GM21529 (cell line): ENCODE results near the gene PPM1E.
"Not testable (repeated sequence)": the region's sequence is repeated elsewhere in the genome, so short reads cannot be mapped to it uniquely, and the experiment has no call there.

Source experiments
- ATAC-seq: cut with Tn5 transposase; IDR thresholded peaks from one replicate; pipeline ENCODE4 v1.9.1; 2021; ENCODE audit not compliant: unreplicated experiment

PPM1E gene

DNA sequence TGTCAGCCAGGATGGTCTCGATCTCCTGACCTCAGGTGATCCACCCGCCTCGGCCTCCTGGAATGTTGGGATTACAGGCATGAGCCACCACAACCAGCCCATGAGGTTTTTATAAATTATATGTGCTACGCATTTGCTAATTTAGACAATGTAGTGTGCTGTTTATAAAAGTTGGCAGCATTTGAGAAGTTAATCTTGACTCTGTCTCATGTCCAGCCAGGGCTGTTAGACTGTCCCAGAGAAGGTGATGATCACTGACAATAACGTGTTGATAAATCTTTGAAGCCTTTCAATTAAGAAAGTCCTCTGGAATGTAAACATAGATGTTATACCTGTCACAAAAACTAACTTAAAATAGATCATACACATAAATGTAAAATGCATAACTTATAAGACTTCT lies 82.0 kb downstream of the PPM1E start:
- no peak for ATAC-seq

DNA sequence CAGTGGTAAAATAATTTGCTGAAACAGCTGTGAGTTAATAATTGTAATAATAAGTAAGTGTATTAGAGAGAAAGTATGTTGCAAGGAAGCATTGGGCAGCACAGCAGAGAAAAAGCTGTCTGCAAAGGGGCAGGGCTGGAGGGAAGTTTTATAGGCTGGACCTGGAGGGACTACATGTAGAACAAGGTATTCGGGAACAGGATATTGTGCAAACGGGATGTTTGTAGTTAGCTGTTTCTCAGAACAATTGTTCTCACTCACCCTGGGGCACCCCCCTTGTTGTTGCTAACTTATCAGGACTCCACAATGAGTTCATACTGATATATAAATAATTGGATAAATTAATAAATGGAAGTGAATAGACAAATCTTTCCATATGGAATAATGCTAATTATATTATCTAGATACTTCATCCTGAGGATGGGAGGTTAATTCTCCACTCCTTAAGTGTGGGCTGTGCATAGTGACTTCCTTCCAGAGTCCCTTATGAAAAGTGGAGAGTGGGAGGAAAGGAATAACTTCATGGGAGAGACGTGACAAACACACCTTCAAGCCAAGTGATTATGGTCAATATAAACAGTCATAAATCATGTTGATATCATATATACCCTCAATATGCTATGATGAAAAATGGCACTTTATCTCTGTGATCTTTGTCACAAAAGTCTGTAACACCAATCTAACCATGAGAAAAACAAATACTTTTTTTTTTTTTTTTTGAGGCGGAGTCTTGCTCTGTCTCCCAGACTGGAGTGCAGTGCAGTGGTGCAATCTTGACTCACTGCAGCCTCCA lies 85.4 kb downstream of the PPM1E start:
- ATAC-seq = no peak

DNA sequence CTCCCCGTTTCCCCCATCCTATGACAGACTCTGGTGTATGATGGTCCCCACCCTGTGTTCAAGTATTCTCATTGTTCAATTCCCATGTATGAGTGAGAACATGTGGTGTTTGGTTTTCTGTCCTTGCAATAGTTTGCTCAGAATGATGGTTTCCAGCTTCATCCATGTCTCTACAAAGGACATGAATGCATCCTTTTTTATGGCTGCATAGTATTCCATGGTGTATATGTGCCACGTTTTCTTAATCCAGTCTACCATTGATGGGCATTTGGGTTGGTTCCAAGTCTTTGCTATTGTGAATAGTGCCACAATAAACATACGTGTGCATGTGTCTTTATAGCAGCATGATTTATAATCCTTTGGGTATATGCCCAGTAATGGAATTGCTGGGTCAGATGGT lies 90.8 kb downstream of the PPM1E start:
- ATAC-seq = not testable (repeated sequence)

DNA sequence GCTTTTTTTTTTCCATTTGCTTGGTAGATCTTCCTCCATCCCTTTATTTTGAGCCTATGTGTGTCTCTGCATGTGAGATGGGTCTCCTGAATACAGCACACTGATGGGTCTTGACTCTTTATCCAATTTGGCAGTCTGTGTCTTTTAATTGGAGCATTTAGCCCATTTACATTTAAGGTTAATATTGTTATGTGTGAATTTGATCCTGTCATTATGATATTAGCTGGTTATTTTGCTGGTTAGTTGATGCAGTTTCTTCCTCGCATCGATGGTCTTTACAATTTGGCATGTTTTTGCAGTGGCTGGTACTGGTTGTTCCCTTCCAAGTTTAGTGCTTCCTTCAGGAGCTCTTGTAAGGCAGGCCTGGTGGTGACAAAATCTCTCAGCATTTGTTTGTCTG lies 94.5 kb downstream of the PPM1E start:
- ATAC-seq = not testable (repeated sequence)

- no peak for ATAC-seq
Measured at GRCh38 chr17:58865301-58865700, 109.6 kb downstream of the PPM1E start.

DNA sequence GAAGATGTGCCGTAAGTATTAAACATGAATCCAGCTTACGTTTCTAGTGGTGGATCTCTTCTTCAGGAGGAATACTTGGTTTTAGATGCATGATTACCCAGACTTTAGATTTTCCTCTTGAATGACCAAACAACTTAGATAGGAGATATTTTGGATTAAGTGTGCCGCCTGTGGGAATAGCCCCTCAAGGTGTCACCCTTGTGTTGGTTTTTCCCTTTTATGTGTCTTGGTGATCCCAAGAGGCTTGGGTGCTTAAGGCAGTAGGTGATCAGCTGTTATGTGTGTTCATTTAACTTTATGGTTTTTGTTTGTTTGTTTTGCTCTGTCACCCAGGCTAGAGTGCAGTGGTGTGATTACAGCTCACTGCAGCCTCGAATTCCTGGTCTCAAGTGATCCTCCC lies 115.1 kb downstream of the PPM1E start:
- no peak for ATAC-seq

GRCh38 chr17:58873926-58874325 lies 118.3 kb downstream of the PPM1E start:
- no peak for ATAC-seq

DNA sequence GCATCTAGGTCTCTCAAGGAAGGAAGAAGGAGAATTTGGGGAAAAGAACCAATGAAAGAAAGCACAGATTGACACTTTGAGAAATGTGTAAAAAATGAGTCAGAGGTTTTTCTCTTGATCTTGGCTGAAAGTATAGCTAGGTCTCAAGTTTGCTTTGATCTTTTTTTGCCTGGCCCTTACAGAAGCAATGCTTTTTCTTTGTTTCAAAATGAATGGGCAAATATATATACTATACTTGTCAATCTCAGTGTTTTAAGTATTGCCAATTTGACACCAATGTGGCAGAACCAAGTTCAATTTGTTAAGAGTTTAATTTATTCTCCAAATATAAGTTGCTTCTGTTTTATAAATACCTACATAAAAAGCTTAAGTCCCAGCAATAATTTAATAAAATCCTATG lies 119.6 kb downstream of the PPM1E start:
- no peak for ATAC-seq

GRCh38 chr17:58884161-58884560 lies 128.5 kb downstream of the PPM1E start:
- ATAC-seq = no peak

- no peak for ATAC-seq
Measured at GRCh38 chr17:58886514-58886913, 130.9 kb downstream of the PPM1E start.

GRCh38 chr17:58889928-58890327 lies 134.3 kb downstream of the PPM1E start:
- ATAC-seq = no peak

DNA sequence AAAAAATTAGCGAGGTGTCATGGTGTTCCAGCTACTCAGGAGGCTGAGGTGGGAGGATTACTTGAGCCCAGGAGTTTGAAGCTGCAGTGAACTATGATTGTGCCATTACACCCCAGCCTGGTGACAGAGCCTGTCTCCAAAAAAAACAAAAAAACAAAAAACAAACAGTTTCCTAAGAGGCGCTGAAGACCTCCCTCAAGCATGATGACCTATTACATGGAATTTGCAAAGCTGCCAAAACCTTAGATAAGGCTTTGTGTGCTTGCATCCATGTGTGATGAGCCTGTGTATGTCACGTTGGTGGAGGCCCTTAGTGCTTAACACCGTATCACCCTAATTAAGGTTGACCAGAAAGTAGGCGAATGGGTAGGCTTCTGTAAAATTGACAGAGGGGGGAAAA lies 143.5 kb downstream of the PPM1E start:
- no peak for ATAC-seq

GRCh38 chr17:58902322-58902721 lies 146.7 kb downstream of the PPM1E start:
- no peak for ATAC-seq

GRCh38 chr17:58911741-58912343 lies 156.2 kb downstream of the PPM1E start:
- ATAC-seq = no peak

- no peak for ATAC-seq
Measured at GRCh38 chr17:58913552-58913951, 157.9 kb downstream of the PPM1E start.

DNA sequence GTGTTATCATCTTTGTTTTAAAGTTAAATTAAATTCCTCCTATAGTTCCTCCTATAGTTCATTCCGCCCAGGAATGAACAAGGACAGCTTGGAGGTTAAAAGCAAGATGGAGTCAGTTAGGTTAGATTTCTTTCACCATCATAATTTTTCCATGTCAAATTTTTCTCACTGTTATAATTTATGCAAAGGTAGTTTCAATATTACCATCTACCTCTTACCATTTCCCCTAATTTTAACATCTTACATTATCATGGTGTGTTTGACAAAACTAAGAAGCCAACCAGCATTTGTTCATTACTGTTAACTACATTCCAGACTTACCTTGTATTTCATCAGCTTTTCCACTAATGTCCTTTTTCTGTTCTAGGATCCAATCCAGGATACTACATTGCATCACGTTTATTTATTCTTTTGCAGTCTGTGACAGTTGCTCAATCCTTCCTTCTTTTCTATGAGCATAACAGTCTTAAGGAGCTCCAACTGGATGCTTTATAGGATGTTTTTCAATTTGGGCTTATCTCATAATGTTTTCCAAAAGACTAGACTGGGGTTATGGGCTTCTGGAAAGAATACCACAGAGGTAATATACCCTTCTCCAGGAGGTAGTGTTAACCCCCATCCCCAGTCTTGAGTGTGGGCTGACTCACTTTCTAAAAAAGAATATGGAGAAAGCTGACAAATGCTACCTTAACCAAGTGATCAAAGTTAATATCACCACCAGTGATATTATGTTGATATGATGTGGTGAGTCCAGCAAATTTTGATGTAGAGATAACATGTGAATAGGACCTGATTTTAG lies 158.5 kb downstream of the PPM1E start:
- ATAC-seq = no peak

DNA sequence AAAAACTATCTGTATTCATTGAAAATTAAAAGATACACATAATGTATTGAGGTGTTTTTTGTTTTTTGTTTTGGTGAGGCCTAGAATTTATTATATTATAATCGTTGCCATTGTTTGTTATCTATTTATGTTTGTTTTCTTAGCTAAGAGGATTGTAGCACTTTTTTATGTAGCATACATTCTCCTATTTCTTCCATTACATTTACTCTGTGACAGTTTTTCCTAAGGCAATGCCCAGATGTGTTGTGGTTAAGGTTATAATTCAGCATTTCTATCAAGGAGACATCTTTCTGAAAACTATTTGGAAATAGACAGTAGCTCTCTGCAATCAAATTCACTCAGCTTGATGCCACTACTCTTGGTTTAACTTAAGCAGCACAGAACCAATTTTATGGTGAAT lies 161.6 kb downstream of the PPM1E start:
- ATAC-seq = no peak

GRCh38 chr17:58918072-58918471 lies 162.4 kb downstream of the PPM1E start:
- no peak for ATAC-seq

- no peak for ATAC-seq
Measured at GRCh38 chr17:58918884-58919283, 163.2 kb downstream of the PPM1E start.

DNA sequence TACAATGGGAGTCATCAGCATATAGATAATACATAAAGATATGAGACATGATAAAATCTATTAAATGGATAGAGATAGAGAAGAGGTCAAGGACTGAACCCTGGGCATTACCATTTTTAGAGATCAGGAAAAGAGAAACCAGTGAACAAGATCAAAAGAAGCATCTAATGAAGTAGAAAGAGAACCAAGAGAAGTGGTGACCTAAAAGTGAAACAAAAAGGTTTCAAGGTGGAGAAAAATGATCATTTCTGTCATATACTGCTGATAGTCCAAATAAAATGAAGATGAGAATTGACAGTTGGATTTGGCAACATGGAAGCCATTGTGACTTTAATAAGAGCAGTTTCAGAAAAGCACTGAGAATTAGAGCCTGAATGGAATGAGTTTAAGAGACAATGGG lies 165.1 kb downstream of the PPM1E start:
- ATAC-seq = no peak

DNA sequence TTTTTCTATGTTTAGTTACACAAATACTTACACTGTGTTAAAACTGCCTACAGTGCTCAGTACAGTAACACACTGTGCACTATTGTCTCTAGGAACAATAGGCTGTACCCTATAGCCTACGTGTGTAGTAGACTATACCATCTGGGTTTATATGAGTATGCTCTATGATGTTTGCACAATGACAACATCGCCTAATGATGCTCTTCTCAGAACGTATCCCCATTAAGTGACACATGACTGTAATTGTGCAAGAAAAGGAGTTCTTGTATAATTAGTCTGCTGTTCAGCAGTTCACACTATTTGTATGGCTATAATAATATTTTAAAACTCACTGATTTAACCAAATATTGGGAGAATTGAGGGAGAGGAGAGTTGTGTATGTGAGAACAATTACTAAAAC lies 177.3 kb downstream of the PPM1E start:
- no peak for ATAC-seq

GRCh38 chr17:58936295-58936694 lies 180.6 kb downstream of the PPM1E start:
- ATAC-seq = no peak
